GM13977 (cell line): ENCODE data around the gene TUBGCP6.

ENCODE experiments used
- DNase-seq: peaks from one replicate; pipeline ENCODE4 v3.0.0; 2012; ENCODE audit warnings: low spot score
- CTCF ChIP-seq: IDR thresholded peaks from 2 replicates; pipeline ENCODE4 v1.5.1; 2012; ENCODE audit warnings: mild to moderate bottlenecking, control low read depth; ENCODE audit not compliant: insufficient read depth; ENCODE audit errors: extremely low read depth, missing control alignments
- in situ Hi-C: fragments of 300-500 bp; cut with MboI; formaldehyde crosslinking; loops from one replicate; pipeline ENCODE4 v1.12.0; 2022; ENCODE audit warnings: low sequenced_read_pairs, low pct_unique_long_range_greater_than_20kb, mixed read lengths, inconsistent platforms; ENCODE audit not compliant: unreplicated experiment

TUBGCP6 gene

GRCh38 chr22:50197000-50197800 is 47.6 kb downstream of the TUBGCP6 start:
- TF ChIP-seq CTCF, result no peak
- in situ Hi-C loops, result no loop called here

GRCh38 chr22:50196256-50196655 is 48.6 kb downstream of the TUBGCP6 start:
- TF ChIP-seq CTCF, result no peak
- DNase-seq, result no peak
- in situ Hi-C loops, result no loop called here

More at GRCh38 chr22:50197000-50197800, 47.6 kb downstream of the TUBGCP6 start:
- no peak for DNase-seq

GRCh38 chr22:50194037-50194805 is 50.6 kb downstream of the TUBGCP6 start:
- no peak for TF ChIP-seq CTCF
- no peak for DNase-seq
- in situ Hi-C loops, result no loop called here

- no peak for TF ChIP-seq CTCF
- DNase-seq, result no peak
- in situ Hi-C loops, result no loop called here
Measured at GRCh38 chr22:50193621-50194020, 51.2 kb downstream of the TUBGCP6 start.

- no peak for TF ChIP-seq CTCF
- in situ Hi-C loops, result no loop called here
- no peak for DNase-seq
Measured at GRCh38 chr22:50192436-50193204, 52.2 kb downstream of the TUBGCP6 start.
